Adrenal gland (tissue), 12 donors: ENCODE results near the gene FAM110D. TPM values are rescaled to one million over a fixed set of nuclear protein-coding genes. Genes with fewer than 3 reads are reported as not detected.
A peak's percentile ranks its signal among the peaks of the same experiment; 100 is the strongest.

Experiments
- DNase-seq, 7 donors: peaks; one replicate each; pipeline ENCODE4 v3.0.0-alpha.2; 2019 to 2020
- H3K27ac ChIP-seq, 5 donors: fragments of 200-600 bp; sonication (generic) in 4 of 5; 1 replicate in 3 of 5; 2 replicates in 2 of 5; pipeline versions ENCODE4 v1.5.1 to v1.8.0; 2016 to 2020; ENCODE audit warnings: mild to moderate bottlenecking in 1 of 5
- H3K27me3 ChIP-seq: fragments of 200-600 bp; 2 replicates; pipeline ENCODE4 v1.8.0; 2021
- H3K36me3 ChIP-seq, 2 donors: fragments of 200-600 bp; replicated peaks in 1 of 2; 1 replicate in 1 of 2; 2 replicates in 1 of 2; pipeline versions ENCODE4 v1.5.1 to v1.8.0; 2018 to 2022
- H3K4me1 ChIP-seq, 2 donors: fragments of 200-600 bp; replicated peaks in 1 of 2; 1 replicate in 1 of 2; 2 replicates in 1 of 2; pipeline versions ENCODE4 v1.5.1 to v1.8.0; 2018 to 2021
- H3K4me3 ChIP-seq, 4 donors: fragments of 200-600 bp; sonication (generic) in 3 of 4; one replicate each; pipeline ENCODE4 v1.5.1; 2016 to 2018
- H3K9me3 ChIP-seq, 3 donors: fragments of 200-600 bp; sonication (generic) in 1 of 3; replicated peaks in 1 of 3; 1 replicate in 2 of 3; 2 replicates in 1 of 3; pipeline versions ENCODE4 v1.5.1 to v1.8.0; 2016 to 2021
- CTCF ChIP-seq, 6 experiments: fragments of 450-650 bp in 4 of 6; fragments of 200-600 bp in 2 of 6; sonication (generic) in 1 of 6; IDR thresholded peaks; 1 replicate in 5 of 6; 2 replicates in 1 of 6; pipeline versions ENCODE4 v1.5.1 to v1.8.0; 2016 to 2021; ENCODE audit warnings: antibody characterized with exemption in 6 of 6, mild to moderate bottlenecking in 2 of 6, moderate library complexity in 1 of 6
- POLR2A ChIP-seq, 2 donors: fragments of 450-650 bp; IDR thresholded peaks; one replicate each; pipeline ENCODE4 v1.6.1; 2017; ENCODE audit warnings: antibody characterized with exemption in 2 of 2, mild to moderate bottlenecking in 2 of 2, moderate library complexity in 1 of 2
- WGBS, 4 donors: extraction: QIAGEN DNeasy Blood & Tissue Kit in 2 of 4; methylation state at CpG; one replicate each; pipeline versions ENCODE4 v1.1.5 to v1.1.7; 2013 to 2017; 5-methylcytosine and 5-hydroxymethylcytosine counted together
- intact Hi-C, 2 donors: fragments of 100-400 bp; cut with DNase I; formaldehyde crosslinking; loops; one replicate each; pipeline versions ENCODE4 v1.14.1 to v1.15.0; 2022 to 2023
- polyA plus RNA-seq, 3 donors: library from polyadenylated mRNA; stranded (reverse); fragments of 200-250 nt in 2 of 3; fragments of 350-450 nt in 1 of 3; fragmentation: Illumina TruSeq in 1 of 3; extraction: RNeasy Lipid Tissue Mini Kit (QIAGEN cat#74804) in 1 of 3; gene quantifications; one replicate each; pipeline ENCODE4 v1.2.3, GENCODE V29; 2013 to 2014
- total RNA-seq, 9 donors: library from RNA; depleted of rRNA in 4 of 9; stranded (reverse); fragments of >200 nt in 4 of 9; fragments of 120-200 nt in 1 of 9; fragmentation: NEBNext Ultra II Directional in 1 of 9; extraction: Animal tissue kit (Norgen Biotek cat#: 25700) in 1 of 9; gene quantifications; one replicate each; pipeline versions ENCODE4 v1.1.0 to v1.2.4, GENCODE V29; 2013 to 2023
- donor health status: healthy with polysubstance abuse.
- donor health status: Bipolar disorder and iron deficiency.
- donor health status: DM: yes; HTN: yes; CAD: no.
- donor health status: DM: no; HTN: no; CAD: no.
- donor health status: DM: no; HTN: no; CAD: no.
- donor health status: DM: yes; HTN: yes; CAD: no.

FAM110D gene
- total and polyA plus RNA-seq, 12 donors: 0.46 to 6.2 (median 2.2) TPM

DNA sequence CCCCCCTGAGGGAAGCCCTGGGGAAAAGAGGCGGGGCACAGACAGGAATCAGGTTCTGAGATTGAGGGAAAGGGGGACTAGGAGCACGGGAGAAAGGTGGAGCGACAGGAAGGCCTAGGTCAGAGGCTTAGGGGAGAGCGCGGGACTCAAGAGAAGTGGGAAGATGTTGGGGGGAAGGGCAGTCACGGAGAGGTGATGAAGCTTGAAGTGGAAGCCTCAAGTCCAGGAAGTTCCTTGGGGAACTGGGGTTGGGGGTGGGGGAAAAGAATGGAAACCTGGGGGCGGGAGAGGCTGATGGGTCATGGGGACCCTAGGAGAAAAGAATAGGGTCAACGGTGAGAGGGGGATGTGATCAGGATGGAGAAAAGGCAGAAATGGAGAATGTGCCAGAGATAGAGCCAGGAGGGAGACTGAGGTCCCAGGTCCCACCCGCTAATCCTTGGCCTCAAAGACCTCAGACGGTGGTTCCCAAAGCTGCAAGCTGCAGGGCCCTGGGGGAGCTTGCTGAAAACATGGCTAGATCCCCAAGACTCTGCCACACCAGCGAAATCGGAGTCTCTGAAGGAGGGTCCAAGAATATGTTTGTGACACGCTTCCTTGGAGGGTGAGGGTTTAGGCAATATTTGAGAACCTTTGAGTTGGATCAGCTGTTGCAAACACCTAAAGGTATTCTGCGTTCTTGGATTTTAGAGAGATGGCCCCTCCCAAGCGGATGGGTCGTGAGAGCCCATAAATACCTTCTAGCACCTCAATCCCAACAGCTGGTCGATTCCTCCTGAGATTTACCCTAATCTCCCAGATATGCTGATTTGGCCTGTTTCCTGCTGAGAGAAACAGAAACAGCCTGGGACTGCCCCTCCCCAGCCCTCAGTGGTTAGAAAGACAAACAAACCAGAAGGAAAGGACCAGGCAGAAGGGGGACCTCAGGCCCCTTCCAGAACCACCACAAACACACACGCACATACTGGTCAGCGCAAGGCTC is 6.3 kb downstream of the FAM110D start:
- Histone ChIP-seq H3K9me3 (no peaks in the 10 kb centered on the region), H3K4me1 (peaks cover 12 to 21% of the 10 kb centered on the region in 2 donors)
- WGBS, 4 donors: 75 to 77% (median 76%) methylated on average over 19 of the region's 19 CpGs

GRCh38 chr1:26166719-26167281 is 7.9 kb downstream of the FAM110D start:
- TF ChIP-seq POLR2A (IDR thresholded peaks at IDR 0.05) (no peak), CTCF (IDR thresholded peaks at IDR 0.05) (no peak)
- H3K4me1 ChIP-seq: peaks cover 11 to 23% of the 10 kb centered on the region in 2 donors
- no peak for DNase-seq
- no peak overlapping the region for H3K27ac ChIP-seq
- H3K4me3 ChIP-seq: no peak overlapping the region
- H3K36me3 ChIP-seq: no peaks in the 10 kb centered on the region
- 85 to 98% (median 92%) methylated on average over 3 to 4 of the region's 4 CpGs for WGBS, 4 donors
- no peaks in the 10 kb centered on the region for H3K9me3 ChIP-seq
- intact Hi-C loops: loop anchor here (5.0 to 10.0 kb wide), 3 partner anchors 66 to 156 kb away; partner anchors contain the start of gene CEP85 (in 1 of the 2)
- H3K27me3 ChIP-seq: no peaks in the 10 kb centered on the region

More for the DNA sequence above, 6.3 kb downstream of the FAM110D start:
- Histone ChIP-seq H3K36me3 (no peaks in the 10 kb centered on the region), H3K4me3 (no peak overlapping the region), H3K27me3 (no peaks in the 10 kb centered on the region), H3K27ac (no peak overlapping the region)
- no peak for DNase-seq
- no peak for TF ChIP-seq CTCF (IDR thresholded peaks at IDR 0.05)
- no peak for TF ChIP-seq POLR2A (IDR thresholded peaks at IDR 0.05)
- intact Hi-C loops: loop anchor here (5.0 to 10.0 kb wide), 3 partner anchors 67 to 157 kb away; partner anchors contain the start of gene CEP85 (in 1 of the 2)

GRCh38 chr1:26168410-26169197 is 9.7 kb downstream of the FAM110D start, which contains the start of gene C1orf232:
TSS of gene C1orf232 (minus strand) at chr1:26168963. CDS start at chr1:26168499, 464 bp downstream.
- TF ChIP-seq CTCF (IDR thresholded peaks at IDR 0.05) (no peak), POLR2A (IDR thresholded peaks at IDR 0.05) (no peak)
- peak within 1 kb of the TSS in 4 of 5 donors; percentile 33 to 86 (median 68) for H3K27ac ChIP-seq
- H3K36me3 ChIP-seq: no peaks in the 10 kb centered on the region
- H3K4me3 ChIP-seq: peak within 1 kb of the TSS; percentile 10 to 84 (median 54)
- H3K4me1 ChIP-seq: peaks cover 7 to 18% of the 10 kb centered on the region in 2 donors
- H3K9me3 ChIP-seq: no peaks in the 10 kb centered on the region
- H3K27me3 ChIP-seq: no peaks in the 10 kb centered on the region
- DNase-seq: peak in 1 of 7 donors; percentile 62
- WGBS, 4 donors: 57 to 71% (median 62%) methylated on average over 4 to 5 of the region's 5 CpGs
- intact Hi-C loops: loop anchor here (5.0 to 10.0 kb wide), 3 partner anchors 64 to 154 kb away; partner anchors contain the start of gene CEP85 (in 1 of the 2)
